RWPE1 (cell line): ENCODE measurements around the gene KLF18.

ENCODE experiments used
- CTCF ChIA-PET: fragments of 350-600 bp; sonication (Branson Sonifier 250); formaldehyde crosslinking; extraction: SDS; loops from one replicate; lab custom pipeline; 2021; lab: Yijun Ruan, JAX
- POLR2A ChIA-PET: fragments of 400-600 bp; formaldehyde crosslinking; extraction: SDS; loops from one replicate; lab custom pipeline; 2020; ENCODE audit warnings: antibody characterized with exemption; ENCODE audit not compliant: low non-redundant PET; lab: Yijun Ruan, JAX
- DNase-seq: peaks from one replicate; pipeline ENCODE4 v3.0.0; 2012; ENCODE audit warnings: low spot score
- H3K27ac ChIP-seq: fragments of 450-650 bp; 2 replicates; pipeline ENCODE4 v1.5.1; 2017
- CTCF ChIP-seq: fragments of 450-650 bp; conservative IDR thresholded peaks from 2 replicates; pipeline ENCODE4 v1.5.1; 2017; ENCODE audit warnings: low read depth, mild to moderate bottlenecking

Gene KLF18

DNA sequence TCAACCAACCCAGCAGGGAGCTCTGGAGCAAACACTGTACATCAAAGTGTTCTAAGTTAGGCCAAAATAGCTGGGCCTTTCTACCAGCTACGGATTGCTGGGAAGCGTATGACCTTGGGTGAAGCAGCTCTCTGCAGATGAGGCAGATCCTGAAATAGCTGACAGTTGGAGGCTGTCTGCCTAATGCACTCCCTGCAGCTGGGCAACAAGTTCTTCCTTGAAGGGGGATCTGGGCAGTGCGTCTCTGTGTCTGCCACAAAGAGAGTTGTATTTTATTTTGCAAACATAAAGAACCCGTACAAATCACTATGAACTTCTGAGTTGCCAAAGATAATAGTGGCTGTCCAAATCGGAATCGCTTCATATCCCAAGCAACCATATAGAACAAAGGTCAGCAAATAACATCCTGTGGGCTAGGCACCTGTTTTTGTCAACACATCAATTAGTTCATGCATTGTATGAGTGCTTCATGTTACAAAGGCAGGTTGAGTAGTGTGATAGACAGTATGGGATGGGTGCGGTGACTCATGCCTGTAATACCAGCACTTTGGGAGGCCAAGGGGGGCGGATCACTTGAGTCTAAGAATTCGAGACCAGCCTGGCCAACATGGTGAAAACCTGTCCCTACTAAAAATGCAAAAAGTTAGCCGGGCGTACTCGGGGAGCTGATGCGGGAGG, 51.9 kb downstream of the KLF18 start:
- no peak for TF ChIP-seq CTCF
- no peak overlapping the region for H3K27ac ChIP-seq
- CTCF ChIA-PET, result interaction anchor here (0.6 kb wide), 1 partner anchor 397 kb away, joined by 4 read pairs; no protein-coding TSS in a partner anchor
- POLR2A ChIA-PET, result no interaction called here
- DNase-seq, result peak; percentile 28
